WERI-Rb-1 (cell line): ENCODE data around the gene PEX5L.

Experiments
- DNase-seq: peaks from one replicate; pipeline ENCODE4 v3.0.0-alpha.2; 2020
- H3K27ac ChIP-seq: fragments of 250-450 bp; sonication (Bioruptor Pico); 2 replicates; pipeline ENCODE4 v1.5.1; 2020; ENCODE audit warnings: mild to moderate bottlenecking, moderate library complexity
- H3K27me3 ChIP-seq: fragments of 250-450 bp; sonication (Bioruptor Pico); 2 replicates; pipeline ENCODE4 v1.5.1; 2021; ENCODE audit warnings: mild to moderate bottlenecking, low read depth, moderate library complexity; ENCODE audit not compliant: insufficient read depth, severe bottlenecking
- H3K36me3 ChIP-seq: fragments of 250-450 bp; sonication (Bioruptor Pico); 2 replicates; pipeline ENCODE4 v1.5.1; 2020; ENCODE audit warnings: mild to moderate bottlenecking, moderate library complexity
- H3K4me3 ChIP-seq: 2 replicates; pipeline ENCODE4 v1.5.1; 2011; ENCODE audit warnings: low read depth, mild to moderate bottlenecking, control low read depth, low read length
- H3K9me3 ChIP-seq: fragments of 250-450 bp; sonication (Bioruptor Pico); 2 replicates; pipeline ENCODE4 v1.5.1; 2021; ENCODE audit warnings: mild to moderate bottlenecking, moderate library complexity; ENCODE audit not compliant: severe bottlenecking
- TF ChIP-seq, protein P1 (sequence below): IDR thresholded peaks from 2 replicates; pipeline ENCODE4 v1.5.1; 2011; ENCODE audit warnings: low read depth, mild to moderate bottlenecking, control low read depth, inconsistent platforms, low read length

PEX5L gene

DNA sequence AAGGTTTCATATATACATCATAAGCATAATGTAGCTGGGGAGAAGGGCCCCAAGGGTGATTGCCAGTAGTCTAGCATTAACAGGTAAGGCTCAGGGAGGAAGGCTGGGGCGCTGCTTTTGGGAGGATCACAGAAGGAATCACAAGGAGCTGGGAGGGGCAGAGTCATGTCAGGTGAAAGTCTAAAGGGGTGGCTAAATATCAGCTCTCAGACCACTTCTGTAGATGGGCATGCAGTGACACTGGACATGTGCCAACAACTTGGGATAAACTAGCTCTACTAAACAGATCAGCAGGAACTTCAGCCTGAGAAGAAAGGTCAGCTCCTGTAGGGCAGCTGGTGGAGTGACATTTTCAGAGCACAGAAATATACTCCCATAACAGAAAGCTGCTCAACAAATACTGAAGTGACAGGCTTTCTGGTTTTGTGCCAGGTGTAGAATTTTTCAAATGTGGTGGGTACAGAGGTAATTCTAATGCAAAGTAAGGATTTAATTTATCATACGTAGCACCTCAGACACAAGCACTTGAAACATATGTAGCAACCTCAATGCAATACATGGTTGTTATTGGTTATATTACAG lies 79.4 kb downstream of the PEX5L start:
- Histone ChIP-seq H3K27ac (peak overlapping the region; percentile 76), H3K27me3 (no peaks in the 10 kb centered on the region), H3K9me3 (no peaks in the 10 kb centered on the region), H3K4me3 (no peak overlapping the region), H3K36me3 (no peaks in the 10 kb centered on the region)
- peak; percentile 72 for DNase-seq
- TF ChIP-seq, protein P1, sequence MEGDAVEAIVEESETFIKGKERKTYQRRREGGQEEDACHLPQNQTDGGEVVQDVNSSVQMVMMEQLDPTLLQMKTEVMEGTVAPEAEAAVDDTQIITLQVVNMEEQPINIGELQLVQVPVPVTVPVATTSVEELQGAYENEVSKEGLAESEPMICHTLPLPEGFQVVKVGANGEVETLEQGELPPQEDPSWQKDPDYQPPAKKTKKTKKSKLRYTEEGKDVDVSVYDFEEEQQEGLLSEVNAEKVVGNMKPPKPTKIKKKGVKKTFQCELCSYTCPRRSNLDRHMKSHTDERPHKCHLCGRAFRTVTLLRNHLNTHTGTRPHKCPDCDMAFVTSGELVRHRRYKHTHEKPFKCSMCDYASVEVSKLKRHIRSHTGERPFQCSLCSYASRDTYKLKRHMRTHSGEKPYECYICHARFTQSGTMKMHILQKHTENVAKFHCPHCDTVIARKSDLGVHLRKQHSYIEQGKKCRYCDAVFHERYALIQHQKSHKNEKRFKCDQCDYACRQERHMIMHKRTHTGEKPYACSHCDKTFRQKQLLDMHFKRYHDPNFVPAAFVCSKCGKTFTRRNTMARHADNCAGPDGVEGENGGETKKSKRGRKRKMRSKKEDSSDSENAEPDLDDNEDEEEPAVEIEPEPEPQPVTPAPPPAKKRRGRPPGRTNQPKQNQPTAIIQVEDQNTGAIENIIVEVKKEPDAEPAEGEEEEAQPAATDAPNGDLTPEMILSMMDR = no peak

DNA sequence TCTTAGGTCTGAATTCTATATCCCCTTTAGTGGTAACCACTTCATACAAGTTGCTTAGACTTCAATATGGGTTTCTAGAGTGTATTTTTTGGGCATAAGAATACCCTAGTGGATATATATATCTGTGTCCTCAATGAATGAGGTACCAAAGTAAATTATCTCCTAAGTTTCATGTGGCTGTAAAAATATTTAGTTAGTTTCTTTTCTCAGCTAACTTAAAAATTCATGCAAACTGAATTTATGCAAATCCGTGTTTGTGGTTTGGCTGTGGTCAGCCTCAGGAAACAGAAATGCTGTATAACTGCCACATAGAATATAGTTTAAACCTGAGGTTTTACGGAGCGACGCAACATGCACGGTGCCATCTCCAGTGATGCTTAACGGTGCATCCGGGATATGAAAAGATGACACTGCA lies 80.3 kb downstream of the PEX5L start:
- Histone ChIP-seq H3K27me3 (no peaks in the 10 kb centered on the region), H3K9me3 (no peaks in the 10 kb centered on the region), H3K4me3 (no peak overlapping the region), H3K36me3 (no peaks in the 10 kb centered on the region), H3K27ac (peak overlapping the region; percentile 76)
- TF ChIP-seq, protein P1 = no peak
- DNase-seq = no peak

DNA sequence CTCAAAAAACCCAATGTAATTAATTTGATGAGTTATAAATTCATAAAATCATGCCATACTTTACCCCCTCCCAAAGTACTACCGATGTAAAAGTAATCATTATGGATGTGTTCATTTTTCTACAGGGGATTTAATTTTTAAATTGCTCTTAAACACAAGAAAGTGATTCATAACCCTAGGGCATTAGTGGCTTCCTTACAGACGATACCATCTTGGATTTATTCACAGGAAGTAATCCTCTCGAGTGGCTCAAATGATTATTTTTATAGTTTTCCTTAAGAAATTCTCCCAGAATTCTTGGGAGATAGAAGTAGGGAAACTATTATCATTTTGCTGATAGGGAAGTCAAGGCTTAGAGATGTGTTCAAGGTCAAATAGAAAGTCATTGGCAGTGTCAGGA lies 80.9 kb downstream of the PEX5L start:
- TF ChIP-seq, protein P1 = no peak
- Histone ChIP-seq H3K36me3 (no peaks in the 10 kb centered on the region), H3K27ac (peak overlapping the region; percentile 76), H3K4me3 (no peak overlapping the region), H3K27me3 (no peaks in the 10 kb centered on the region), H3K9me3 (no peaks in the 10 kb centered on the region)
- no peak for DNase-seq

DNA sequence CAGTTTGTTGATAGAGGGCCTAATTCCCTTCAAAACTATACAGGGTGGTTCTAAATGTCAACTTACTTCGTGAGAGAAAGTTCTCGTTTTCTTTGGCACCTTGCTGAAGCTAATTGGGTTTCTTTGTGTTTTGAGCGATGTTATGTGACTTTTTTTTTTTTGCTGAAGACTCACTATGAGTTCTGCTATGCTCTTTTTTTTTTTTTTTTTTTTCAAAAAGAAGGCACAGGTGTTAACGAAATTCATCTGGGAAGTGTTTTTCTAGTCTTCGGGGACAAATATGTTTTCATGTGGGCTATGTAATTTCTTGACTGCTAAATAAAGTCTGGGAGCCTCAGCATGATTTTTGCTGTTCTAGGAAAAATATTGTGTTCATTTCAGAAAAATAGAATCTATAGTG lies 81.5 kb downstream of the PEX5L start:
- Histone ChIP-seq H3K36me3 (no peaks in the 10 kb centered on the region), H3K27me3 (no peaks in the 10 kb centered on the region), H3K9me3 (no peaks in the 10 kb centered on the region), H3K27ac (no peak overlapping the region; the same call in 1 of the 2 replicates), H3K4me3 (no peak overlapping the region)
- DNase-seq = no peak
- TF ChIP-seq, protein P1 = no peak

DNA sequence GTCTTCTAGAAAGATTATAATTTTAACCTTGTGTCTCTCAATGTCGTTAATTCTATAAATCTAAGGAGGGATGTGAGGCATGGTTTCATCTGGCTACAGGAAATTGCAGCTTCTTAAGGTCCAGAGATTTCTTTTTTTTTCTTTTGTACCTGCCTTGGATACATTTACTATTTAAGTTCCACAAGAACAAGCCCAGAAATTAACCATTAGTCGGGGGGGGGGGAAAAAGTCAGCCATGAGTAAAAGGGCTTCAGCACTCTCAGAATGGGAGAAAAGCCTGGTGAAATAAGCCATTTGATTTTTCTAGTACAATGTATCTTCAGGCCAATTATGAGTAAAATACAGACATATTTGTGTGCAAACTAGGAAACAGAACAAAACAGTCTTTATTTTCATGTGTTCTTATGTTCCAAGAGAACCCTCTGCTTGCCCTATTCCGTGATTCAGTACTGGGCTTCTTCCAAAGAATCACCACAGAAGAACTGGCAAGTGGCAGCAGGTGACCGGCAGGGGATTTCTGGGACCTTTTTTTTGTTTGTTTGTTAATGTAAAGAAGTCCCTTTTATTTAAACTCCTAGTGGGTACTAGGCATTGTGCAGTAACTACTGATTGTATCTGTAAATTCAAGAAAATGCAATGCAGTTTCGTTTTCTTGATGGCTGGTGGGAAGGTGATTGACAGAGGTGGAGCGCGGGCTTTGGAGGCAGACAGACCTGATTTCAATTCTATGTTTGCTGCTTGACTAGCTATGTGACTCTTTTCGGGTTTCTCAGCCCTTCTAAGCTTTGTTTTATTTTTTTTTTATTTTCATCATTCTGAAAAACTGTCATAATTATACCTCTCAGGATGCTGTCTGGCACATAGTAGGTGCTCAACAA lies 82.5 kb downstream of the PEX5L start:
- H3K27me3 ChIP-seq = no peaks in the 10 kb centered on the region
- TF ChIP-seq, protein P1 = no peak
- H3K9me3 ChIP-seq = no peaks in the 10 kb centered on the region
- no peak for DNase-seq
- no peak overlapping the region for H3K4me3 ChIP-seq
- no peak overlapping the region for H3K27ac ChIP-seq
- H3K36me3 ChIP-seq = no peaks in the 10 kb centered on the region
